OCI-LY3 (cell line): Measurements from ENCODE around the gene TAF4.

ENCODE experiments used
- H2AFZ ChIP-seq: fragments of 200-600, 300-600 bp; shearing (Covaris generic); 2 replicates; pipeline ENCODE4 v1.6.0; 2014; ENCODE audit warnings: antibody characterized with exemption, low read depth, low read length
- H3K27ac ChIP-seq: fragments of 200-600, 300-600 bp; sonication (generic); 2 replicates; pipeline ENCODE4 v1.5.1; 2014; ENCODE audit warnings: mild to moderate bottlenecking, low read length, moderate library complexity, mixed read lengths
- H3K27me3 ChIP-seq: fragments of 200-600, 300-600 bp; sonication (generic); 2 replicates; pipeline ENCODE4 v1.6.1; 2014; ENCODE audit warnings: low read depth, low read length, mixed read lengths
- H3K36me3 ChIP-seq: fragments of 200-600, 300-600 bp; sonication (generic); replicated peaks from 2 replicates; pipeline ENCODE3; 2014; ENCODE audit warnings: low read depth, low read length, mixed read lengths
- H3K4me1 ChIP-seq: fragments of 300-600, 200-600 bp; sonication (generic); 2 replicates; pipeline ENCODE4 v1.6.1; 2014; ENCODE audit warnings: low read length, mixed read lengths
- H3K4me2 ChIP-seq: fragments of 200-600, 300-600 bp; sonication (generic); 2 replicates; pipeline ENCODE4 v1.6.1; 2014; ENCODE audit warnings: low read length, mixed read lengths
- H3K4me3 ChIP-seq: fragments of 300-600, 200-600 bp; sonication (generic); 2 replicates; pipeline ENCODE4 v1.5.1; 2014; ENCODE audit warnings: antibody characterized with exemption, mild to moderate bottlenecking, low read length, moderate library complexity
- H3K79me2 ChIP-seq: fragments of 300-600, 200-600 bp; shearing (Covaris generic); 2 replicates; pipeline ENCODE4 v1.6.1; 2014; ENCODE audit warnings: mild to moderate bottlenecking, low read length, mixed read lengths
- H3K9ac ChIP-seq: fragments of 300-600, 200-600 bp; shearing (Covaris generic); 2 replicates; pipeline ENCODE4 v1.6.0; 2014; ENCODE audit warnings: mild to moderate bottlenecking, low read length, moderate library complexity
- H3K9me3 ChIP-seq: fragments of 200-600, 300-600 bp; shearing (Covaris generic); 2 replicates; pipeline ENCODE4 v1.6.1; 2014; ENCODE audit warnings: low read length, mixed read lengths; ENCODE audit not compliant: insufficient read depth
- H4K20me1 ChIP-seq: fragments of 200-600, 300-600 bp; sonication (generic); 2 replicates; pipeline ENCODE4 v1.6.1; 2016; ENCODE audit warnings: low read length, mixed read lengths; ENCODE audit not compliant: insufficient read depth
- EZH2phosphoT487 ChIP-seq: fragments of 200-600 bp; shearing (Covaris generic); IDR thresholded peaks from 2 replicates; pipeline ENCODE4 v1.6.1; 2018; ENCODE audit warnings: antibody characterized with exemption, mixed run types, low read depth
- TF ChIP-seq, protein P1 (sequence below): fragments of 200-600, 300-600 bp; sonication (generic); IDR thresholded peaks from 2 replicates; pipeline ENCODE4 v1.5.1; 2014; ENCODE audit warnings: antibody characterized with exemption, low read length, low read depth

TAF4 gene

DNA sequence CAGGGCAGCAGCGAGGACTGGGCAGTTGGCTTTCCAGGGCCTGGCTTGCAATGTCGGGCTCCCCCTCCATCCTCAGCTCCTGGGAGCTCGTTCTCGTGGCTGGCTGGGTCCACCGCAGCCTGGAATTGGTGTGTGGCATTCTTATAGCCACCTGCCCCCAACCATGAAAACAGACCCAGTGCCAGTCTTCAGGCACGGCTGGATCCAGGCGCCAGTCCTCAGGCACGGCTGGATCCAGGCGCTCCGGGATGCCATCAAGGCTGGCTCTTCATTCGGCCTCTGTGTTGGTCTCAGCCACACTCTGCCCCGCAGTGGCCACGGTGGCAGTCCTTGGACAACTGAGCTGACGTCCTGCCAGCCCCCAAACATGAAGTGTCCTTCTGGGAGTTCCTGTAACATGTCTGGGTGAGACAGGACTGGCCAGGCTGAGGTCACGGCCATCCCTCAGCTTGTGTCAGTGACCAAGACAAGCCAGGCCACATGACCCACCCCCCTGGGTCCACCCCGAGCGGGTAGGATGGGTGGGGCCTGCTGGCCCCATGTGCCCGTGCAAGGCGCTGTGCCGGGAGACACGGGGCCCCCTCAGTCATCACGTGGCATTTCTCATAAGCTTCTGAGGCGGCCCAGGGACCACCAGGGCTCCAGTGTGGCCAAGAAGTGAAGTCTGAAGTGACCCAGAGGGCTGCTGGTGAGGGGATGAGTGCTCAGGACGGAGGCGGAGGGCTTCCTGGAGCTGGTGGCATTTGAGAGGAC lies 99.0 kb downstream of the TAF4 start:
- H3K4me2 ChIP-seq, result no peak overlapping the region

GRCh38 chr20:61965606-61966491 lies 99.8 kb downstream of the TAF4 start:
- no peaks in the 10 kb centered on the region for H3K27me3 ChIP-seq
- no peaks in the 10 kb centered on the region for H3K4me1 ChIP-seq
- no peaks in the 10 kb centered on the region for H3K79me2 ChIP-seq
- H3K4me2 ChIP-seq, result no peak overlapping the region
- H4K20me1 ChIP-seq, result no peaks in the 10 kb centered on the region
- TF ChIP-seq EZH2phosphoT487, result no peak
- TF ChIP-seq, protein P1, sequence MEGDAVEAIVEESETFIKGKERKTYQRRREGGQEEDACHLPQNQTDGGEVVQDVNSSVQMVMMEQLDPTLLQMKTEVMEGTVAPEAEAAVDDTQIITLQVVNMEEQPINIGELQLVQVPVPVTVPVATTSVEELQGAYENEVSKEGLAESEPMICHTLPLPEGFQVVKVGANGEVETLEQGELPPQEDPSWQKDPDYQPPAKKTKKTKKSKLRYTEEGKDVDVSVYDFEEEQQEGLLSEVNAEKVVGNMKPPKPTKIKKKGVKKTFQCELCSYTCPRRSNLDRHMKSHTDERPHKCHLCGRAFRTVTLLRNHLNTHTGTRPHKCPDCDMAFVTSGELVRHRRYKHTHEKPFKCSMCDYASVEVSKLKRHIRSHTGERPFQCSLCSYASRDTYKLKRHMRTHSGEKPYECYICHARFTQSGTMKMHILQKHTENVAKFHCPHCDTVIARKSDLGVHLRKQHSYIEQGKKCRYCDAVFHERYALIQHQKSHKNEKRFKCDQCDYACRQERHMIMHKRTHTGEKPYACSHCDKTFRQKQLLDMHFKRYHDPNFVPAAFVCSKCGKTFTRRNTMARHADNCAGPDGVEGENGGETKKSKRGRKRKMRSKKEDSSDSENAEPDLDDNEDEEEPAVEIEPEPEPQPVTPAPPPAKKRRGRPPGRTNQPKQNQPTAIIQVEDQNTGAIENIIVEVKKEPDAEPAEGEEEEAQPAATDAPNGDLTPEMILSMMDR, result no peak
- H3K36me3 ChIP-seq, result no peaks in the 10 kb centered on the region
- H3K4me3 ChIP-seq, result no peak overlapping the region
- no peak overlapping the region for H2AFZ ChIP-seq
- H3K27ac ChIP-seq, result no peak overlapping the region
- no peak overlapping the region for H3K9ac ChIP-seq
- no peaks in the 10 kb centered on the region for H3K9me3 ChIP-seq

More for the DNA sequence above, 99.0 kb downstream of the TAF4 start:
- Histone ChIP-seq H3K79me2 (no peaks in the 10 kb centered on the region), H3K9me3 (no peaks in the 10 kb centered on the region), H3K4me1 (no peaks in the 10 kb centered on the region), H3K4me3 (no peak overlapping the region), H3K36me3 (no peaks in the 10 kb centered on the region), H2AFZ (no peak overlapping the region), H4K20me1 (no peaks in the 10 kb centered on the region), H3K27me3 (no peaks in the 10 kb centered on the region), H3K27ac (no peak overlapping the region), H3K9ac (no peak overlapping the region)
- TF ChIP-seq, protein P1, result no peak
- no peak for TF ChIP-seq EZH2phosphoT487

GRCh38 chr20:61964675-61965605 lies 100.7 kb downstream of the TAF4 start:
- Histone ChIP-seq H2AFZ (no peak overlapping the region), H3K4me2 (no peak overlapping the region), H3K36me3 (no peaks in the 10 kb centered on the region), H3K27ac (no peak overlapping the region), H3K9me3 (no peaks in the 10 kb centered on the region), H3K9ac (no peak overlapping the region), H4K20me1 (no peaks in the 10 kb centered on the region), H3K79me2 (no peaks in the 10 kb centered on the region), H3K4me1 (no peaks in the 10 kb centered on the region), H3K4me3 (no peak overlapping the region), H3K27me3 (no peaks in the 10 kb centered on the region)
- TF ChIP-seq, protein P1, result no peak
- TF ChIP-seq EZH2phosphoT487, result no peak
